Mammary microvascular endothelial cell (primary cell): ENCODE data around the gene MACROD1. TPM values are rescaled to one million over a fixed set of nuclear protein-coding genes. Genes with fewer than 3 reads are reported as not detected.

ENCODE experiments used
- total RNA-seq: library from RNA; depleted of rRNA; stranded (reverse); fragments of >200 nt; gene quantifications from 2 replicates; pipeline ENCODE4 v1.2.3, GENCODE V29; 2015

MACROD1 gene
- total RNA-seq: 10.5 and 17.9 TPM in 2 replicates

GRCh38 chr11:64165842-64166635, at the start of gene MACROD1:
TSS of gene MACROD1 (minus strand) at chr11:64166113. CDS start at chr11:64165994, 119 bp downstream.

GRCh38 chr11:64206457-64207255, 40.7 kb upstream of the MACROD1 start, which contains the start of gene FERMT3:
TSS of gene FERMT3 (plus strand) at chr11:64206721. CDS start at chr11:64207365, 644 bp downstream.

GRCh38 chr11:64185693-64186491, 20.0 kb upstream of the MACROD1 start, which contains the start of gene STIP1:
TSS of gene STIP1 (plus strand) at chr11:64186171. CDS start at chr11:64186262, 91 bp downstream.

GRCh38 chr11:64035576-64035975, 130.3 kb downstream of the MACROD1 start, which contains the start of gene FLRT1:
TSS of gene FLRT1 (plus strand) at chr11:64035931. CDS start at chr11:64116268, 80,337 bp downstream.

GRCh38 chr11:63986156-63986931, 179.6 kb downstream of the MACROD1 start, which contains the start of gene OTUB1:
TSS of gene OTUB1 (plus strand) at chr11:63986438. CDS start at chr11:63986457, 19 bp downstream.

GRCh38 chr11:63974259-63975143, 191.4 kb downstream of the MACROD1 start, which contains the start of gene COX8A:
TSS of gene COX8A (plus strand) at chr11:63974620. CDS start at chr11:63974681, 61 bp downstream.

Other genes with a start within 250 kb of the MACROD1 start
- gene RCOR2, start 248.9 kb downstream of the MACROD1 start, total RNA-seq: 0.07 TPM in 1 of 2 replicates, not detected in the other
- 11.7 and 14.8 TPM in 2 replicates for gene NAA40, start 227.1 kb downstream of the MACROD1 start, total RNA-seq
- 479 and 599 TPM in 2 replicates for gene COX8A, start 191.5 kb downstream of the MACROD1 start, total RNA-seq
- gene OTUB1, start 179.7 kb downstream of the MACROD1 start, total RNA-seq: 103 and 106 TPM in 2 replicates
- not detected in 2 replicates for gene FLRT1, start 130.2 kb downstream of the MACROD1 start, total RNA-seq
- gene STIP1, start 20.1 kb upstream of the MACROD1 start, total RNA-seq: 223 and 239 TPM in 2 replicates
- 59.4 and 69.7 TPM in 2 replicates for gene FERMT3, start 40.6 kb upstream of the MACROD1 start, total RNA-seq
- 30.1 and 30.4 TPM in 2 replicates for gene TRPT1, start 60.1 kb upstream of the MACROD1 start, total RNA-seq
- 58.7 and 61.6 TPM in 2 replicates for gene NUDT22, start 60.2 kb upstream of the MACROD1 start, total RNA-seq
- 6.5 and 9.0 TPM in 2 replicates for gene DNAJC4, start 64.4 kb upstream of the MACROD1 start, total RNA-seq
- 31.6 and 40.1 TPM in 2 replicates for gene VEGFB, start 68.5 kb upstream of the MACROD1 start, total RNA-seq
- 65.9 and 69.2 TPM in 2 replicates for gene FKBP2, start 75.0 kb upstream of the MACROD1 start, total RNA-seq
- gene PPP1R14B, start 80.8 kb upstream of the MACROD1 start, total RNA-seq: 432 and 445 TPM in 2 replicates
- 61.3 and 67.5 TPM in 2 replicates for gene PLCB3, start 85.4 kb upstream of the MACROD1 start, total RNA-seq
- gene BAD, start 118.6 kb upstream of the MACROD1 start, total RNA-seq: 95.7 and 96.5 TPM in 2 replicates
- gene GPR137, start 119.7 kb upstream of the MACROD1 start, total RNA-seq: 22.8 and 27.8 TPM in 2 replicates
- not detected in 2 replicates for gene KCNK4, start 125.2 kb upstream of the MACROD1 start, total RNA-seq
- gene CATSPERZ, start 134.2 kb upstream of the MACROD1 start, total RNA-seq: 0.15 TPM in 1 of 2 replicates, not detected in the other
- gene ESRRA, start 139.4 kb upstream of the MACROD1 start, total RNA-seq: 32.8 and 35.2 TPM in 2 replicates
- 410 and 421 TPM in 2 replicates for gene TRMT112, start 151.4 kb upstream of the MACROD1 start, total RNA-seq
- gene PRDX5, start 152.0 kb upstream of the MACROD1 start, total RNA-seq: 302 and 324 TPM in 2 replicates
- gene CCDC88B, start 174.1 kb upstream of the MACROD1 start, total RNA-seq: 2.9 and 3.5 TPM in 2 replicates
- gene RPS6KA4, start 193.0 kb upstream of the MACROD1 start, total RNA-seq: 67.4 and 68.5 TPM in 2 replicates